GM12892 (cell line): ENCODE measurements around the gene ZNF385C.
"Not testable (repeated sequence)": the region's sequence is repeated elsewhere in the genome, so short reads cannot be mapped to it uniquely, and the experiment has no call there.

Source experiments
- POLR2A ChIP-seq: IDR thresholded peaks from 2 replicates; pipeline ENCODE4 v1.6.1; 2011; ENCODE audit warnings: low read depth, low read length, control low read depth
- POLR2AphosphoS5 ChIP-seq: IDR thresholded peaks from 2 replicates; pipeline ENCODE4 v1.6.1; 2011; ENCODE audit warnings: low read depth, low read length, control low read depth
- TAF1 ChIP-seq: IDR thresholded peaks from 2 replicates; pipeline ENCODE4 v1.6.1; 2011; ENCODE audit warnings: low read depth, mild to moderate bottlenecking, control low read depth, low read length, borderline replicate concordance

DNA sequence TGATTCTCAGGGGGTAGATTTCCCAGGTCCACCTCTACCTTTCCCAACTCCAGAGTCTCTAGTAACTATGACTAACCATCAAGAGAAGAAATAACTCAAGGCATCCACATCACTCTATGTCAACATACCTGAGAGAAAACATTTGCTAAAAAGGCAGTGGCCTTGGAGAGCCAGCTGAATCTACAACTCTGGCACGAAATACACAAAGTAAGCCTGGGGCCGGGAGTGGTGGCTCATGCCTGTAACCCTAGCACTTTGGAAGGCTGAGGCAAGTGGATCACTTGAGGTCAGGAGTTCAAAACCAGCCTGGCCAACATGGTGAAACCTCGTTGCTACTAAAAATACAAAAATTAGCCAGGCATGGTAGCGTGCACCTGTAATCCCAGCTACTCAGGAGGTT lies 44.9 kb upstream of the ZNF385C start:
- TF ChIP-seq POLR2AphosphoS5, POLR2A, TAF1: not testable (repeated sequence)
